T47D (cell line): ENCODE data around the gene PIAS4.

Experiments
- DNase-seq, 2 experiments: peaks; one replicate each; pipeline versions ENCODE4 v3.0.0 to v3.0.0-alpha.2; 2011 to 2012; ENCODE audit warnings: low read depth in 1 of 2, low spot score in 1 of 2
- JUND ChIP-seq: IDR thresholded peaks from 2 replicates; pipeline ENCODE4 v1.6.1; 2012; ENCODE audit warnings: low read depth
- in situ Hi-C: cut with HindIII; loops from 2 replicates; pipeline ENCODE4 v1.10.0; 2016; ENCODE audit warnings: low sequenced_read_pairs, low pct_unique_long_range_greater_than_20kb

PIAS4 gene

DNA sequence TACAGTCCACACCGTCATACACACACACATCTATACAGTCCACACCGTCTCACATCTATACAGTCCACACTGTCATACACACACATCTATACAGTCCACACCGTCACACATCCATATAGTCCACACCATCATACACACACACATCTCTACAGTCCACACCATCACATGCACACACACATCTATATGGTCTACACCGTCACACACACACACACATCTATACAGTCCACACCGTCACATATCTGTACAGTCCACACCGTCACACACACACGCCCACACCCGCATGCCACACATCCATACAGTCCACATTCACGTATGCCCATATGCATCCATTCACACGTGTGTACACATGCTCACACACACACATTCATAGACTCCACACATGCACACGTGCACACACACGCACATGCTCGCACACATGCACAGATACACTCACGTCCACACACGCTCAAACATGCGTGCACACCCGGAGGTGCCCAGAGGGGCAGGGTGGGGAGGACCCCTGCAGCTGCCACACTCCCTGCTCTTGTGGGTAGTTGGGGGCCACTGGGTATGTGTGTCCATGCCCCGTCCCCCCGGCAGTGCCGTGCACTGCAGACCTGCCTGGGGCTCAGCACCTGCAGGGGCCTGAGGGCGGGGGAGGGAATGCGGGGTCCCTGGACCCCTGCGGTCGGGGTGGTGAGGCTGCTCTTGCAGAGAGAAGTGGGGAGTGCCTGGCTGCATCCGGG is 29.2 kb downstream of the PIAS4 start:
- DNase-seq = no peak
- in situ Hi-C loops = no loop called here
- no peak for TF ChIP-seq JUND

DNA sequence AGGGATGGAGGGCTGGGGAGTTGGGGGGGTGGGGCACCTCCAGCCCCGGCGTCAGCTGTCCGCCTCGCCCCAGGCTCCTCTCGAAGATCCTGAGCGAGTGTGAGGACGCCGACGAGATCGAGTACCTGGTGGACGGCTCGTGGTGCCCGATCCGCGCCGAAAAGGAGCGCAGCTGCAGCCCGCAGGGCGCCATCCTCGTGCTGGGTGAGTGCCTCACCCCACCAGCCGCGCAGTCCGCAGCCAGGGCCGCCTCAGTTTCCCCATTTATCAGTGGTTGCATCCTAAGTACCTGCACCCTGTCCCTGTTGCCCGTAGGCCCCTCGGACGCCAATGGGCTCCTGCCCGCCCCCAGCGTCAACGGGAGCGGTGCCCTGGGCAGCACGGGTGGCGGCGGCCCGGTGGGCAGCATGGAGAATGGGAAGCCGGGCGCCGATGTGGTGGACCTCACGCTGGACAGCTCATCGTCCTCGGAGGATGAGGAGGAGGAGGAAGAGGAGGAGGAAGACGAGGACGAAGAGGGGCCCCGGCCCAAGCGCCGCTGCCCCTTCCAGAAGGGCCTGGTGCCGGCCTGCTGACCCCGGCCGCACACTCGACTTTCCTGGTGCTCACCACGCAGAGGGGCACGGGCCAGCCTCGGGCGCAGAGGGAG is 29.9 kb downstream of the PIAS4 start:
- TF ChIP-seq JUND = no peak
- DNase-seq = no peak
- in situ Hi-C loops = no loop called here

DNA sequence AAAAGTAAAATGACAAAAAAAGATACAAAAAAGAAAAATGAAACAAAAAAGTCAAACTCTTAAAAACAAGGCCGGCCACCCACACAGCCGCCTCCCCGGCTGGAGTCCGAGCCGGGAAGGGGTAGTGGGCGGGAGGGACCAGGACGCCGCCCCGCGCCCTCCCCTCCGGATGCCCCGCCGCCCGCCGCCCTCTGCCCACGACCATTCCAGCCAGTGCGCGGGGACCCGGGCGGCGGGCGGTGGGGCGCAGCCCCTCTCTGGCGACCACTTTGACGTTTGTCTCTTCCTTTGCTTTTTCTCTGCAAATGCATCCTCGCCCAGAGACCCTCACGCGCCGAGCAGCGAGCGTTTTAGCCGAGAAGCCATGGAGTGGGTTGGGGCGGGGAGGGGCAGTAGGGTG is 30.5 kb downstream of the PIAS4 start:
- no peak for DNase-seq
- no peak for TF ChIP-seq JUND
- in situ Hi-C loops = no loop called here

DNA sequence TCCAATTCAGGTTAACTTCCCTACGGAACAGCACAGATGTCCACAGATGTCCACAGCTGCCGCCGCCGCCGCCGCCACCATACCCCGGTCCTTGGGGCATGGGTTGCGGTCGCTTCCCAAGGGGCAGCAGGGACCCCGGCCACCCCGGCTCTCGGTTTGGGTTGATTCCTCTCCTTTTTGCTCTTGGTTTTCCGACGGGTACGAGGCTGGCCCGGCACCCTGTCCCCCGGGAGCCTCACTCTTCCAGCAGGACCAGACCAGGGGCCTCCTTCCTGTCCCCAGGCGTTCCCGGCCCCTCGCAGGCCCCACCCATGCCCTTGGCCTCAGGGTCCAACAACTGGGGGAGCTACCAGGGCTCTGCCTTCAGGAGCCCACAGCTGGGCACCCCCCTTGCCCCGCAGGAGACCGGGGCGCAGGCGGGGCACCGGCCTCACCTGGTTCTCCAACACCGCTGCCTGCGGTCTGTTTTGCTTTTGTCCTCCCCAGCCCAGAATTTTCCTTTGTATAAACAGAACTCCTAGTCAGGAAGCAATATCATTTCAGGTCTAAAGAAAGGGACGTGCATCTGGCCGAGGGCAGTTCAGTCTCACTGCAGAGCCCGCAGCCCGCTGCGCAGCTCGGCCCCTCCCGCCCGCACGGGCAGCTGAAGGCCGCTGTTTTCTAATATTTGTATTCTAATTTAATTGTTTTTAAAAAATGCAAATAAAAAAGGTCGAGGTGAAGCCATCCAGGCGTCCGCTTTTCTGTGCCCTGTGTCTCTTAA is 31.3 kb downstream of the PIAS4 start:
- DNase-seq = no peak
- TF ChIP-seq JUND = no peak
- in situ Hi-C loops = no loop called here

DNA sequence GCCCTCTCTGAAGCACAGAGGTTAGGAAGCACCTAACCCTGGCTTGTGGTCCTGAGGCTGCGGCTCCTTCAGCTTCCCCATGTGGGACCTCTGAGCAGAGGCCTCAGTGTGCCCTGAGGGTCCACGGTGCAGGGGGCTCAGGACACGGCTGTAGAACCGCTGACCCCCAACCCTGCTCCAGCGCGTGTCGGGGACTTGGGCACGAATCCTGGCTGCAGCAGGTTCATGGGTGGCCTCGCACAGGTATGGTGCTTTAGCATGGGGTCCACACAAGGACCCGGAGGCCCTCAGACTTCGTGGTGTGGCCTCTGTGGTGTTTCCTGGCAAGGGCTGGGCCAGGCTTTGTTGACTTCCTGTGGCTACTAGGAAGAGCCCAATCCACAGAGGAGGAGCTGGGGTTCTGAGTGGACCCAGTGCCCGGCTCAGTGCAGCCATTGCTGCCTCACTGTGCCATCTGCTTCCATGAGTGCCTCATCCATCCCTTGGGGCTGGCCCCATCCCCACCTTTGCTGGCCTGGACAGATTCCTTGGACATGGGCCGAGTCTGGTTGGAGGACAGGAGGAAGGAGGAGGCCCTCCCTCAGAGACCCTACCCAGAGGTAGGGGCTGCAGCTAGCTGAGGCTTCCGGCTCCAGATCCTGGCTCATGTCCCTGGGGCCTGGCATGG is 34.7 kb downstream of the PIAS4 start:
- DNase-seq = no peak
- no peak for TF ChIP-seq JUND
- in situ Hi-C loops = no loop called here

- in situ Hi-C loops = no loop called here
- no peak for TF ChIP-seq JUND
- peak; percentile 60 to 82 for DNase-seq
Measured at GRCh38 chr19:4042731-4043082, 35.2 kb downstream of the PIAS4 start.

DNA sequence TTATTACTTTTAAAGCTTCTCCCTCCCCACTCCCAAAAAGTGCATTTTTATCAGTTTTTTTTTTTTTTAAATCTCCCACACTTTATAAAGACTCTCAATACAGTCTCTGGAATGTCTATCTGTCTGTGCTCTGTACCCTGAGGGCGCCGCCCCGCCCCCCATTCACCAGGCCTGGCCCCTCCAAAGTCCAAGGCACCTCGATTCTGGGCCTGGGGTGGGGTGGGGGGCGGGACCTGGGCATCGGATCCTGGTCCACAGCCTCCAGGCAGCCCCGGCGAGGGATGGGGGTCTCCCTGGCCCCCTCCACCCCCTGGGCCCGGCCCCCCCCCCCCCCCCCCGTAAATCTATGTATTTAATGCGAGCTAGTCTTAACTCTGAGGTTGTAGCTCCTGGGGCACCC is 35.9 kb downstream of the PIAS4 start:
- no peak for TF ChIP-seq JUND
- DNase-seq = no peak
- in situ Hi-C loops = no loop called here

DNA sequence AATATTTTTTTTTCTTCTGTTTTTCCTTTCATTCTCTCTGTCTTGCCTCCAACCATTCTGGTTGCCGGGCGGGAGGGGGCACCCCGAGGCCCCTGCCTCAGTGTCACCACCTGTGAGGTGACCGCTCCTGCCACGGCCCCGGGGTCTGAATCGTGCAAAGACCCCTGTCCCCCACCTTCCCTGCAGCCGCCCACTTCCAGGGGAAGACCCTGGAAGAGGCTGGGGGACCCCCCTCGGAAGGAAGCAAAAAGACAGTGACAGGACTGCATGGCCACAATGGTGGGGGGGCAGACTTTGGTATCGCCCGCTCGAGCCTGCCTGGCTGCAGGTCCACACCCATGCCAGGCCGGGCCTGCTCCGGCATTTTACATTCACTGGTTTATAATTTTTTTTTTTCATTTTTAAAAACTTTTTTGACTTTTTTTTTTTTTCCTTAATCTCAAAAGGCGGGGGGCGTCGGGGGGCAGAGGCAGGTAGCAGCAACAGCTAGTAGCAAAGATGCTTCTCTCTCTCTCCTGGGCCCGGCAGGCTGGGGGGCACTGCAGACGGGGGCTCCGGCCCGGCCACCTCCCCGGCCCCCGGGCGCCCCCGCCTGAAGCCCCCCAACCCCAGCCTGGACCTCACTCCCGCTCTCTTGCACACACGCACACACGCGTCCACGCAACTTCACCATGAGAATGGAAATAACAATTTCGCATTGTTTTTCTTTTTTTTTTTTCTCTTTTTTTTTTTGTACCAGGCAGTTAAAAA is 36.6 kb downstream of the PIAS4 start:
- in situ Hi-C loops = no loop called here
- TF ChIP-seq JUND = no peak
- no peak for DNase-seq

DNA sequence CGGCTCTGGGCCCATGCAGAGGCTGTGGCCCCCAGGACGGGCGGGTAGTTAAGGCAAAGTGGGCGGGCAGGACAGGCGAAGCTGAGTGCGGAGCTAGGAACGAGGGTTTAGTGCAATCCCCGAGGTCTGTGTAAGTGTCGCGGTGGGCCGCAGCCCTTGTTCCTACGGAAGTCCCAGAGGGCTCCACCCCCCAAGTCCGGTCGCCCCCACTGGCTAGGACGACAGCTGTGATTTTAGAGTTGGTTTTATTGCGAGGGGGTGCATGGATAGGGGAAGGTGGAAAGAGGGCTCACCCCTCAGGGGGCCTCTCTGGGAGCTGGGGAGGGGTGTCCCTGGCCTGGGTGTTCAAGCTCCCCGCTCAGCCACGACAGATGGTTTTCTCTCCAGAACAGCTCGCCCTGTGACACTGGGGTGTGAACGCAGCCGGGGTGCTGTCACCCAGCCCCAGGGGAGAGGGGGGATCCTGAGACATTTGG is 37.5 kb downstream of the PIAS4 start:
- DNase-seq = no peak
- TF ChIP-seq JUND = no peak
- in situ Hi-C loops = no loop called here

DNA sequence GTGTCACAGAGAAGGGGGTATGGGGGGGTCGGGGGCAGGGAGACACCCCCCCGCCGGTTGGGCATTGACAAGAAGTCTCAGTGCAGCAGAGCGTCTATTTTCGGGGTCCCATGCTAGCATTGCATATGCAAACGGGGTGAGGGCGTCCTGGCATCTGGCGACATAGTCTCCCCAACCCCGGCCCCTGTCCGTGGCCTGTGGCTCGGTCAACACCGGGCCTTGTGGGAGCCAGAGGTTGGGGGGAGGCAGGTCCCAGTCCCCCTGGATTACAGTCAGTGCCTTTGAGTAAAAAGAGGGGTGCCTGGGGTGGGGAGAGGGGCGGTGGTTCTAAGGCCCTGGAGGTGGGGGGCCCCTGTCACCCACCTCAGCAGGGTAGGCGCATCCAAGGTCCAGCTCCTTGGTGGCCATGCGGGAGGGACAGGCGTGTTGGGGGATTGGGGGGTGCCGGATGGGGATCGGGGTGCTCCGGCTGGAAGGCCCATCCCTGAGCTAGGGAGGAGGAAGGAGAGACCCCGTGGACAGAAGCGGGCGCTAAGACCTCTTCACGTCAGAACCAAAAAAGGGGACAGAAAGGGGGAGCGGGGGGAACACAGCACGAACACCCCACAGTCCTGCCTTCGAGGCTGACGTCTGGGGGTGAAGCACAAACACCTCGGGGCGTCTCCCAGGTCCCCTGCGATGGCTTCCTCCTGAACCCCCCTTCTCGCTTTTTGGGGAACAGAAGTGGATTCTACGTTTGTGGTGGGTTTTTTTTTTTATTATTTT is 38.2 kb downstream of the PIAS4 start:
- in situ Hi-C loops = no loop called here
- no peak for DNase-seq

DNA sequence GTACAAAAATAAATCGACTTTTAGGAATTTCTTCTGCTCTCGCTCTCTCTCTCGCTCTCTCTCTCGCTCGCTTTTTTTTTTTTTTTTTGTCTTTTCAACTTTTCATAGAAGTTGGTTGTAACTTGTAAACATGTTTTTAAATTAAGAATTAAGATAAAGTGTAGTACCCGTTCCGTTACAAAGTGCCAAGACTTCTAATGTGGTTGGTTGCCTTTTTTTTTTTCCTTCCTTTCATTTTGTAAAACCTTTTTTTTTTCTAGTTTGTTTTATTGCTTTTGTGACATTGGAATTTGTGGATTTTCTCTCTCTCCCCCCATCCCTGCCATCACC is 38.8 kb downstream of the PIAS4 start:
- DNase-seq = no peak
- in situ Hi-C loops = no loop called here
- no peak for TF ChIP-seq JUND

More for the DNA sequence above, 38.2 kb downstream of the PIAS4 start:
- no peak for TF ChIP-seq JUND
